SW 1271 (cell line): ENCODE measurements around the gene USP6NL.

Source experiments
- DNase-seq, 2 experiments: peaks; one replicate each; lab custom pipeline; 2025; lab: John Stamatoyannopoulos, UW

Gene USP6NL

GRCh38 chr10:11593612-11594011 lies 17.8 kb downstream of the USP6NL start:
- DNase-seq: no peak

GRCh38 chr10:11589738-11590137 lies 21.7 kb downstream of the USP6NL start:
- no peak for DNase-seq

GRCh38 chr10:11588873-11589574 lies 22.4 kb downstream of the USP6NL start:
- no peak for DNase-seq

GRCh38 chr10:11587722-11588259 lies 23.7 kb downstream of the USP6NL start:
- no peak for DNase-seq

- DNase-seq: no peak
Measured at GRCh38 chr10:11586170-11586569, 25.3 kb downstream of the USP6NL start.

GRCh38 chr10:11581213-11581612 lies 30.2 kb downstream of the USP6NL start:
- DNase-seq: no peak

GRCh38 chr10:11579885-11580284 lies 31.6 kb downstream of the USP6NL start:
- DNase-seq: no peak

- no peak for DNase-seq
Measured at GRCh38 chr10:11578802-11579255, 32.6 kb downstream of the USP6NL start.

- no peak for DNase-seq
Measured at GRCh38 chr10:11576092-11576809, 35.2 kb downstream of the USP6NL start.

GRCh38 chr10:11573497-11573896 lies 38.0 kb downstream of the USP6NL start:
- no peak for DNase-seq

- no peak for DNase-seq
Measured at GRCh38 chr10:11570751-11571150, 40.7 kb downstream of the USP6NL start.

GRCh38 chr10:11569471-11569870 lies 42.0 kb downstream of the USP6NL start:
- no peak for DNase-seq

GRCh38 chr10:11568578-11568977 lies 42.9 kb downstream of the USP6NL start:
- DNase-seq: no peak

- DNase-seq: no peak
Measured at GRCh38 chr10:11564741-11565140, 46.7 kb downstream of the USP6NL start.

- no peak for DNase-seq
Measured at GRCh38 chr10:11563936-11564335, 47.5 kb downstream of the USP6NL start.

GRCh38 chr10:11562888-11563287 lies 48.6 kb downstream of the USP6NL start:
- no peak for DNase-seq

GRCh38 chr10:11560076-11560709 lies 51.3 kb downstream of the USP6NL start:
- no peak for DNase-seq

- DNase-seq: no peak
Measured at GRCh38 chr10:11557967-11558366, 53.5 kb downstream of the USP6NL start.

GRCh38 chr10:11557513-11557912 lies 53.9 kb downstream of the USP6NL start:
- DNase-seq: no peak

GRCh38 chr10:11555556-11555955 lies 55.9 kb downstream of the USP6NL start:
- DNase-seq: no peak

GRCh38 chr10:11553773-11554381 lies 57.6 kb downstream of the USP6NL start:
- DNase-seq: no peak

- DNase-seq: peak; percentile 45 to 72
Measured at GRCh38 chr10:11551916-11552602, 59.4 kb downstream of the USP6NL start.
